GM12878 (cell line): Measurements from ENCODE around the gene ANKRD13B. TPM values are rescaled to one million over a fixed set of nuclear protein-coding genes. Genes with fewer than 3 reads are reported as not detected.

Experiments
- ATAC-seq: fragments of 200-7000 bp; cut with Tn5 transposase; 3 replicates; pipeline ENCODE4 v1.9.1; 2020; ENCODE audit warnings: mild to moderate bottlenecking, moderate library complexity
- BruUV-seq: library from RNA; stranded (reverse); fragments of 400-500 nt; replicated peaks from 2 replicates; lab custom pipeline; 2021; lab: Mats Ljungman, UMichigan
- CTCF ChIA-PET: fragments of 300-600 bp; sonication (Branson Sonifier 250); formaldehyde crosslinking; extraction: SDS; loops from one replicate; lab custom pipeline; 2021; ENCODE audit warnings: inconsistent platforms; lab: Yijun Ruan, JAX
- POLR2A ChIA-PET: fragments of 350-600 bp; formaldehyde crosslinking; extraction: SDS; loops from one replicate; lab custom pipeline; 2021; ENCODE audit warnings: inconsistent platforms; lab: Charles Lee
- RAD21 ChIA-PET: fragments of 300-600 bp; sonication (Branson Sonifier 250); formaldehyde crosslinking; loops from one replicate; lab custom pipeline; 2023; ENCODE audit warnings: antibody characterized with exemption; ENCODE audit not compliant: unreplicated experiment; lab: Charles Lee
- SMC1A ChIA-PET: fragments of 300-600 bp; sonication (Branson Sonifier 250); formaldehyde crosslinking; loops from one replicate; lab custom pipeline; 2023; ENCODE audit not compliant: unreplicated experiment, uncharacterized antibody; lab: Charles Lee
- DNase-seq: peaks from one replicate; pipeline ENCODE4 v3.0.0-alpha.2; 2011; ENCODE audit warnings: low read depth, low spot score
- FAIRE-seq: peaks from 3 replicates; lab custom pipeline; 2011; peaks lifted over from hg19 to GRCh38; lab: Jason Lieb, UNC
- H2AFZ ChIP-seq: 2 replicates; pipeline ENCODE4 v1.6.0; 2011; ENCODE audit warnings: low read depth, low read length, control low read depth; ENCODE audit not compliant: control insufficient read depth
- H3K27ac ChIP-seq: 2 replicates; pipeline ENCODE4 v1.5.1; 2011; ENCODE audit warnings: control low read depth; ENCODE audit not compliant: control insufficient read depth, insufficient read depth
- H3K27me3 ChIP-seq, 2 experiments: replicated peaks in 1 of 2; 2 replicates each; pipeline versions ENCODE4 v1.6.0 to v1.6.1; 2011; ENCODE audit warnings: low read length in 1 of 2; ENCODE audit not compliant: control insufficient read depth in 2 of 2, insufficient read depth in 2 of 2
- H3K36me3 ChIP-seq, 2 experiments: 2 replicates each; pipeline ENCODE4 v1.5.1; 2011; ENCODE audit warnings: low read length in 1 of 2; ENCODE audit not compliant: control insufficient read depth in 2 of 2, insufficient read depth in 2 of 2
- H3K4me1 ChIP-seq: 2 replicates; pipeline ENCODE4 v1.6.1; 2011; ENCODE audit warnings: mild to moderate bottlenecking, low read length, moderate library complexity, mixed read lengths; ENCODE audit not compliant: control insufficient read depth, insufficient read depth
- H3K4me2 ChIP-seq: 2 replicates; pipeline ENCODE4 v1.6.0; 2011; ENCODE audit warnings: control low read depth; ENCODE audit not compliant: control insufficient read depth, insufficient read depth
- H3K4me3 ChIP-seq: fragments of 200-600 bp; sonication (generic); 2 replicates; pipeline ENCODE4 v1.5.1; 2016
- H3K79me2 ChIP-seq: 2 replicates; pipeline ENCODE4 v1.6.0; 2011; ENCODE audit warnings: low read length; ENCODE audit not compliant: control insufficient read depth, insufficient read depth
- H3K9ac ChIP-seq: 2 replicates; pipeline ENCODE4 v1.8.0; 2011; ENCODE audit warnings: low read length, control low read depth, mixed read lengths; ENCODE audit not compliant: control insufficient read depth, insufficient read depth
- H3K9me3 ChIP-seq: replicated peaks from 3 replicates; pipeline ENCODE4 v1.5.1; 2011; ENCODE audit warnings: mild to moderate bottlenecking, low read length; ENCODE audit not compliant: control insufficient read depth, insufficient read depth
- H4K20me1 ChIP-seq: 2 replicates; pipeline ENCODE4 v1.6.0; 2011; ENCODE audit not compliant: control insufficient read depth, insufficient read depth
- EGR1 ChIP-seq, 2 experiments: IDR thresholded peaks; 1 replicate in 1 of 2; 2 replicates in 1 of 2; pipeline ENCODE4 v1.6.1; 2011 to 2012; ENCODE audit warnings: low read depth in 2 of 2, low read length in 2 of 2, borderline replicate concordance in 1 of 2, mild to moderate bottlenecking in 1 of 2, moderate library complexity in 1 of 2
- HDAC2 ChIP-seq: fragments of 200-600 bp; sonication (generic); IDR thresholded peaks from 2 replicates; pipeline ENCODE4 v1.6.1; 2017
- IKZF2 ChIP-seq, 2 experiments: fragments of 450-650 bp; IDR thresholded peaks; 2 replicates each; pipeline ENCODE4 v1.6.1; 2017; ENCODE audit warnings: mild to moderate bottlenecking in 2 of 2, moderate library complexity in 2 of 2
- IRF4 ChIP-seq: IDR thresholded peaks from 2 replicates; pipeline ENCODE4 v1.6.1; 2011; ENCODE audit warnings: low read depth, low read length
- RB1 ChIP-seq: fragments of 450-650 bp; formaldehyde crosslinking; IDR thresholded peaks from 2 replicates; pipeline ENCODE4 v1.6.1; 2017; ENCODE audit warnings: mild to moderate bottlenecking, borderline replicate concordance
- RCOR1 ChIP-seq: conservative IDR thresholded peaks from 2 replicates; pipeline ENCODE4 v1.6.1; 2012; ENCODE audit warnings: low read depth, low read length, improper control_type of control experiment
- SP1 ChIP-seq: IDR thresholded peaks from one replicate; pipeline ENCODE4 v1.6.1; 2011; ENCODE audit warnings: low read depth, low read length
- SREBF1 ChIP-seq: IDR thresholded peaks from 2 replicates; pipeline ENCODE4 v1.6.1; 2012; ENCODE audit warnings: mild to moderate bottlenecking, low read length
- ZNF384 ChIP-seq: IDR thresholded peaks from 2 replicates; pipeline ENCODE4 v1.6.1; 2012; ENCODE audit warnings: low read depth, mild to moderate bottlenecking, low read length, improper control_type of control experiment, borderline replicate concordance
- WGBS: methylation state at CpG from one replicate; pipeline ENCODE4 v1.1.6; 2016; ENCODE audit warnings: low lambda C conversion rate; ENCODE audit not compliant: insufficient replicate concordance, insufficient coverage; ENCODE audit errors: missing lambda C conversion rate; 5-methylcytosine and 5-hydroxymethylcytosine counted together
- in situ Hi-C: fragments of 300-500 bp; cut with MboI; formaldehyde crosslinking; loops from 9 replicates; pipeline ENCODE4 v1.14.3; 2018; ENCODE audit warnings: mixed read lengths
- intact Hi-C: fragments of 100-400 bp; cut with micrococcal nuclease; formaldehyde crosslinking; loops from one replicate; pipeline ENCODE4 v1.14.2; 2022; ENCODE audit not compliant: unreplicated experiment
- polyA plus RNA-seq, 11 experiments: library from polyadenylated mRNA; depleted of rRNA in 4 of 11; unstranded in 6 of 11; stranded (reverse) in 5 of 11; fragments of >200 nt; fragmentation: Nextera tagmentation in 4 of 11; fragmentation: Illumina TruSeq in 1 of 11; extraction: Ambion mirVana in 4 of 11; extraction: Trizol in 1 of 11; gene quantifications; 1 replicate in 1 of 11; 2 replicates in 10 of 11; pipeline versions ENCODE4 v1.2.1 to v1.2.3, GENCODE V29; 2011 to 2016; ENCODE audit warnings: inconsistent platforms in 2 of 11, missing spikeins in 2 of 11, low read depth in 1 of 11
- total RNA-seq, 4 experiments: library from RNA; depleted of rRNA in 3 of 4; stranded (reverse); fragments of >200 nt in 3 of 4; fragmentation: Illumina TruSeq in 1 of 4; extraction: Trizol in 1 of 4; gene quantifications; 2 replicates each; pipeline versions ENCODE4 v1.2.1 to v1.2.3, GENCODE V29; 2013 to 2021
- TF ChIP-seq, protein P1 (sequence below): fragments of 150-350 bp; IDR thresholded peaks from 2 replicates; pipeline ENCODE4 v1.6.1; 2014; ENCODE audit warnings: mild to moderate bottlenecking, low read depth, low read length
- TF ChIP-seq, protein P2 (sequence below): fragments of 450-650 bp; formaldehyde crosslinking; IDR thresholded peaks from 2 replicates; pipeline ENCODE4 v1.4.0; 2022; ENCODE audit warnings: mild to moderate bottlenecking, moderate library complexity
- TF ChIP-seq, protein P3 (sequence below): IDR thresholded peaks from 2 replicates; pipeline ENCODE4 v1.6.1; 2011; ENCODE audit warnings: mild to moderate bottlenecking, low read depth, low read length, moderate library complexity; ENCODE audit not compliant: insufficient replicate concordance

ANKRD13B gene
- total and polyA plus RNA-seq, 10 of the 15 experiments (the other 5 are each of a cell fraction or from before 2014, with no cell fraction given): 0.18 to 15.0 (median 2.8) TPM

DNA sequence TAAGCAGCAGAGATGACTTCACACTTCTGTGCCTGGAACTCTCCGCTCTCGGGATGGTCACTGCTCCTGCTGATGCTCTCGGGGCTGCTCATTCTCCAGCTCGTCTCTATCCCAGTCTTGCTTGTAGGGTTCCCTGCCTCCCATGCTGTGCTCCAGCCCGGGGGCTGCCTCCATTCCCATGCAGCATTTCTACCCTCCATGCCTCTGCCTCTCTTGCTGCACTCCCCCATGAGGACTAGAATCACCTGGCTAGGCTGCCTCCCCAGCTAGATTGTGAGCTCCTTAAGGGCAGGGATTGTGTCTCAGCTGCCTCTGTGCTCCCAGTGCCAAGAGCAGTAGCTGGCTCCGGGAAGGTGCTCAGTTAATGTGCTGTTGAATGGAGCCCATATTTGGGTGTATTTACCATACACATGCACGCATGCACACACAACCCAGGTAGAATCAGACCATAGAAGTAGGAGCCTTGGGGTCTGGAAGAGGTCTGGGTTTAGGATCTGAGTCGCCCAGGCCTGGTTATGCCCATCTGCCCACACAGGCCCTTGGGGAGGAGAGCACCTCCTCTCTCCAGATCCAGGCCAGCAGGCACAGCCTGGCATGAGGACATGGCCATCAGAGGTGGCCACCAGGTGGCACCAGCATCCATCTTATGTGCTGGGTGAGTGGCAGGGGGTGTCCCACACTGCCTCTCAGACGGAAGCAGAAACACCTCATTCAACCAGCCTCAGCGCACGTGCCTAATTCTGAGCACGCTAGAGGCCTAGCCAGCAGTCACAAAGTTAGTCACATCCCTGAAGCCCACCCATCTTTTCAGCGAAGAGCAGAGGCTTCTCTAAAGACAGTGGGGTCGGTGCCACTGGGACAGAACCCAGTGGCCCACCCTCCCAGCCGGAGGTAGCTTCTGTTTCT lies 12.8 kb upstream of the ANKRD13B start (continued):
- TF ChIP-seq, protein P1, sequence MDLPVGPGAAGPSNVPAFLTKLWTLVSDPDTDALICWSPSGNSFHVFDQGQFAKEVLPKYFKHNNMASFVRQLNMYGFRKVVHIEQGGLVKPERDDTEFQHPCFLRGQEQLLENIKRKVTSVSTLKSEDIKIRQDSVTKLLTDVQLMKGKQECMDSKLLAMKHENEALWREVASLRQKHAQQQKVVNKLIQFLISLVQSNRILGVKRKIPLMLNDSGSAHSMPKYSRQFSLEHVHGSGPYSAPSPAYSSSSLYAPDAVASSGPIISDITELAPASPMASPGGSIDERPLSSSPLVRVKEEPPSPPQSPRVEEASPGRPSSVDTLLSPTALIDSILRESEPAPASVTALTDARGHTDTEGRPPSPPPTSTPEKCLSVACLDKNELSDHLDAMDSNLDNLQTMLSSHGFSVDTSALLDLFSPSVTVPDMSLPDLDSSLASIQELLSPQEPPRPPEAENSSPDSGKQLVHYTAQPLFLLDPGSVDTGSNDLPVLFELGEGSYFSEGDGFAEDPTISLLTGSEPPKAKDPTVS: no peak

DNA sequence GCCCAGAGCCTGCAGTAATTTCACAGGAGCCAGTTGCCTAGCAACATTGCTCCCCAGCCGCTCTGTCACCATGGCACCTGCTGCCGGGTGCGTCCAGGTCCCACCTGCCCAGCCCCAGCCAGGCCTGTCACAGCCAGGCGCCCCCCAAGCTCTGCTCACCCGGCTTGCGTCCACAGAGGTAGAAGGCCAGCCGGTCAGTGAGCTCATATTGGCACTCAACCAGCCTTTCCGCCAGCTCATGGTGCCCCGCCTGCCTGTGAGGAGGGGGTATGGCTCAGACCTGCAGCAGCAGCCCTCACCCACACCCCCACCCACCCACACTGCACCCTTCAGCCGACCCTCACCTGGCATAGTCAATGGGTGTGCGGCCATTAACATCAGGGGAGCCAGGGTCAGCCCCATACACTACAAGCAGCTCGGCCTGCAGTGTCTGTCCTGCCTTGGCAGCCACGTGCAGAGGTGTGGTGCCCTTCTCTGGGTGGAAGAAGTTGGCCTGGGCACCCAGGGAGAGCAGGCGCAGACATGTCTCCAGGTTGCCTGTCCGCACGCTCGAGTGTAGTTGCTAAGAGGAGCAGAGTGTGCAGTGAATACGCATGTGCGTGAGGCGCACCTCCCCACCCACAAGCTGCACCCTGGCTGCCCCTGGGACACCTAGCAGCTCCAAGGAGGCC lies 11.2 kb upstream of the ANKRD13B start:
- intact Hi-C loops: loop anchor here (2.0 to 5.0 kb wide), 2 partner anchors 197 to 441 kb away; no protein-coding TSS in a partner anchor

More for the DNA sequence above, 11.2 kb upstream of the ANKRD13B start:
- TF ChIP-seq ZNF384 (no peak), IKZF2 (IDR thresholded peaks at IDR 0.05) (no peak), RB1 (no peak), EGR1 (IDR thresholded peaks at IDR 0.05; ENCODE audit: borderline replicate concordance in 1 of 2, low read depth in 2 of 2, low read length in 2 of 2) (no peak), SP1 (no peak), HDAC2 (no peak), IRF4 (no peak), SREBF1 (no peak), RCOR1 (no peak)
- TF ChIP-seq, protein P2, sequence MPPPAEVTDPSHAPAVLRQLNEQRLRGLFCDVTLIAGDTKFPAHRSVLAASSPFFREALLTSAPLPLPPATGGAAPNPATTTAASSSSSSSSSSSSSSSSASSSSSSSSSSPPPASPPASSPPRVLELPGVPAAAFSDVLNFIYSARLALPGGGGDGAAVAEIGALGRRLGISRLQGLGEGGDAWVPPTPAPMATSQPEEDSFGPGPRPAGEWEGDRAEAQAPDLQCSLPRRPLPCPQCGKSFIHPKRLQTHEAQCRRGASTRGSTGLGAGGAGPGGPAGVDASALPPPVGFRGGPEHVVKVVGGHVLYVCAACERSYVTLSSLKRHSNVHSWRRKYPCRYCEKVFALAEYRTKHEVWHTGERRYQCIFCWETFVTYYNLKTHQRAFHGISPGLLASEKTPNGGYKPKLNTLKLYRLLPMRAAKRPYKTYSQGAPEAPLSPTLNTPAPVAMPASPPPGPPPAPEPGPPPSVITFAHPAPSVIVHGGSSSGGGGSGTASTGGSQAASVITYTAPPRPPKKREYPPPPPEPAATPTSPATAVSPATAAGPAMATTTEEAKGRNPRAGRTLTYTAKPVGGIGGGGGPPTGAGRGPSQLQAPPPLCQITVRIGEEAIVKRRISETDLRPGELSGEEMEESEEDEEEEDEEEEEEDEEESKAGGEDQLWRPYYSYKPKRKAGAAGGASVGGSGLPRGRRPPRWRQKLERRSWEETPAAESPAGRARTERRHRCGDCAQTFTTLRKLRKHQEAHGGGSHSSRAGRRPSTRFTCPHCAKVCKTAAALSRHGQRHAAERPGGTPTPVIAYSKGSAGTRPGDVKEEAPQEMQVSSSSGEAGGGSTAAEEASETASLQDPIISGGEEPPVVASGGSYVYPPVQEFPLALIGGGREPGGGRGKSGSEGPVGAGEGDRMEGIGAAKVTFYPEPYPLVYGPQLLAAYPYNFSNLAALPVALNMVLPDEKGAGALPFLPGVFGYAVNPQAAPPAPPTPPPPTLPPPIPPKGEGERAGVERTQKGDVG: no peak
- TF ChIP-seq, protein P3, sequence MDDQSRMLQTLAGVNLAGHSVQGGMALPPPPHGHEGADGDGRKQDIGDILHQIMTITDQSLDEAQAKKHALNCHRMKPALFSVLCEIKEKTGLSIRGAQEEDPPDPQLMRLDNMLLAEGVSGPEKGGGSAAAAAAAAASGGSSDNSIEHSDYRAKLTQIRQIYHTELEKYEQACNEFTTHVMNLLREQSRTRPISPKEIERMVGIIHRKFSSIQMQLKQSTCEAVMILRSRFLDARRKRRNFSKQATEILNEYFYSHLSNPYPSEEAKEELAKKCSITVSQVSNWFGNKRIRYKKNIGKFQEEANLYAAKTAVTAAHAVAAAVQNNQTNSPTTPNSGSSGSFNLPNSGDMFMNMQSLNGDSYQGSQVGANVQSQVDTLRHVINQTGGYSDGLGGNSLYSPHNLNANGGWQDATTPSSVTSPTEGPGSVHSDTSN: no peak
- no peak for FAIRE-seq
- SMC1A ChIA-PET: interaction anchor here (0.8 to 2.6 kb wide), 9 partner anchors 9 to 197 kb away, joined by 3 to 14 read pairs (median 5); partner anchors contain the start of gene ANKRD13B
- no peak overlapping the region for H3K27ac ChIP-seq
- RAD21 ChIA-PET: interaction anchor here (1.2 to 4.1 kb wide), 10 partner anchors 9 to 350 kb away, joined by 3 to 25 read pairs (median 4); partner anchors contain the start of genes ANKRD13B and TP53I13
- in situ Hi-C loops: no loop called here
- H3K4me1 ChIP-seq: peaks cover 18% of the 10 kb centered on the region
- no TSS peak for BruUV-seq
- no peak for DNase-seq
- CTCF ChIA-PET: interaction anchor here (0.6 to 6.1 kb wide), 13 partner anchors 10 to 350 kb away, joined by 3 to 72 read pairs (median 5); partner anchors contain the start of gene ANKRD13B
- H3K27me3 ChIP-seq: no peaks in the 10 kb centered on the region
- H2AFZ ChIP-seq: no peak overlapping the region
- peaks cover 8 to 16% of the 10 kb centered on the region in 2 experiments; a peak in 3 of 4 replicates for H3K36me3 ChIP-seq
- POLR2A ChIA-PET: interaction anchor here (0.8 to 1.8 kb wide), 4 partner anchors 9 to 212 kb away, joined by 3 to 9 read pairs (median 3); partner anchors contain the start of gene ANKRD13B
- H3K9me3 ChIP-seq: no peaks in the 10 kb centered on the region
- H4K20me1 ChIP-seq: no peaks in the 10 kb centered on the region
- H3K4me3 ChIP-seq: no peak overlapping the region
- H3K9ac ChIP-seq: no peak overlapping the region
- H3K79me2 ChIP-seq: peaks cover 8% of the 10 kb centered on the region
- 84% methylated on average over 20 of the region's 20 CpGs for WGBS
- no peak overlapping the region for H3K4me2 ChIP-seq
- ATAC-seq: no peak
